GM12878 (cell line): ENCODE results near the gene ARRDC1. TPM values are rescaled to one million over a fixed set of nuclear protein-coding genes. Genes with fewer than 3 reads are reported as not detected.

ENCODE experiments used
- ATAC-seq: fragments of 200-7000 bp; cut with Tn5 transposase; 3 replicates; pipeline ENCODE4 v1.9.1; 2020; ENCODE audit warnings: mild to moderate bottlenecking, moderate library complexity
- BruUV-seq: library from RNA; stranded (reverse); fragments of 400-500 nt; replicated peaks from 2 replicates; lab custom pipeline; 2021; lab: Mats Ljungman, UMichigan
- CTCF ChIA-PET: fragments of 300-600 bp; sonication (Branson Sonifier 250); formaldehyde crosslinking; extraction: SDS; loops from one replicate; lab custom pipeline; 2021; ENCODE audit warnings: inconsistent platforms; lab: Yijun Ruan, JAX
- POLR2A ChIA-PET: fragments of 350-600 bp; formaldehyde crosslinking; extraction: SDS; loops from one replicate; lab custom pipeline; 2021; ENCODE audit warnings: inconsistent platforms; lab: Charles Lee
- RAD21 ChIA-PET: fragments of 300-600 bp; sonication (Branson Sonifier 250); formaldehyde crosslinking; loops from one replicate; lab custom pipeline; 2023; ENCODE audit warnings: antibody characterized with exemption; ENCODE audit not compliant: unreplicated experiment; lab: Charles Lee
- SMC1A ChIA-PET: fragments of 300-600 bp; sonication (Branson Sonifier 250); formaldehyde crosslinking; loops from one replicate; lab custom pipeline; 2023; ENCODE audit not compliant: unreplicated experiment, uncharacterized antibody; lab: Charles Lee
- DNase-seq: peaks from one replicate; pipeline ENCODE4 v3.0.0-alpha.2; 2011; ENCODE audit warnings: low read depth, low spot score
- FAIRE-seq: peaks from 3 replicates; lab custom pipeline; 2011; peaks lifted over from hg19 to GRCh38; lab: Jason Lieb, UNC
- H2AFZ ChIP-seq: 2 replicates; pipeline ENCODE4 v1.6.0; 2011; ENCODE audit warnings: low read depth, low read length, control low read depth; ENCODE audit not compliant: control insufficient read depth
- H3K27ac ChIP-seq: 2 replicates; pipeline ENCODE4 v1.5.1; 2011; ENCODE audit warnings: control low read depth; ENCODE audit not compliant: control insufficient read depth, insufficient read depth
- H3K27me3 ChIP-seq, 2 experiments: replicated peaks in 1 of 2; 2 replicates each; pipeline versions ENCODE4 v1.6.0 to v1.6.1; 2011; ENCODE audit warnings: low read length in 1 of 2; ENCODE audit not compliant: control insufficient read depth in 2 of 2, insufficient read depth in 2 of 2
- H3K36me3 ChIP-seq, 2 experiments: 2 replicates each; pipeline ENCODE4 v1.5.1; 2011; ENCODE audit warnings: low read length in 1 of 2; ENCODE audit not compliant: control insufficient read depth in 2 of 2, insufficient read depth in 2 of 2
- H3K4me1 ChIP-seq: 2 replicates; pipeline ENCODE4 v1.6.1; 2011; ENCODE audit warnings: mild to moderate bottlenecking, low read length, moderate library complexity, mixed read lengths; ENCODE audit not compliant: control insufficient read depth, insufficient read depth
- H3K4me2 ChIP-seq: 2 replicates; pipeline ENCODE4 v1.6.0; 2011; ENCODE audit warnings: control low read depth; ENCODE audit not compliant: control insufficient read depth, insufficient read depth
- H3K4me3 ChIP-seq: fragments of 200-600 bp; sonication (generic); 2 replicates; pipeline ENCODE4 v1.5.1; 2016
- H3K79me2 ChIP-seq: 2 replicates; pipeline ENCODE4 v1.6.0; 2011; ENCODE audit warnings: low read length; ENCODE audit not compliant: control insufficient read depth, insufficient read depth
- H3K9ac ChIP-seq: 2 replicates; pipeline ENCODE4 v1.8.0; 2011; ENCODE audit warnings: low read length, control low read depth, mixed read lengths; ENCODE audit not compliant: control insufficient read depth, insufficient read depth
- H3K9me3 ChIP-seq: replicated peaks from 3 replicates; pipeline ENCODE4 v1.5.1; 2011; ENCODE audit warnings: mild to moderate bottlenecking, low read length; ENCODE audit not compliant: control insufficient read depth, insufficient read depth
- H4K20me1 ChIP-seq: 2 replicates; pipeline ENCODE4 v1.6.0; 2011; ENCODE audit not compliant: control insufficient read depth, insufficient read depth
- LARP7 ChIP-seq: fragments of 450-650 bp; IDR thresholded peaks from 2 replicates; pipeline ENCODE4 v1.6.1; 2017; ENCODE audit warnings: mild to moderate bottlenecking
- STAT1 ChIP-seq: fragments of 450-650 bp; conservative IDR thresholded peaks from 2 replicates; pipeline ENCODE4 v1.6.1; 2014; ENCODE audit warnings: antibody characterized with exemption, mild to moderate bottlenecking
- SUPT20H ChIP-seq: IDR thresholded peaks from 2 replicates; pipeline ENCODE4 v1.6.1; 2011; ENCODE audit warnings: low read depth, mild to moderate bottlenecking, low read length, moderate library complexity, borderline replicate concordance; ENCODE audit not compliant: control insufficient read depth
- ZNF622 ChIP-seq: fragments of 450-650 bp; IDR thresholded peaks from 2 replicates; pipeline ENCODE4 v1.6.1; 2017; ENCODE audit warnings: mild to moderate bottlenecking, inconsistent platforms
- ZNF687 ChIP-seq: fragments of 450-650 bp; IDR thresholded peaks from 2 replicates; pipeline ENCODE4 v1.6.1; 2017; ENCODE audit warnings: mild to moderate bottlenecking, moderate library complexity
- WGBS: methylation state at CpG from one replicate; pipeline ENCODE4 v1.1.6; 2016; ENCODE audit warnings: low lambda C conversion rate; ENCODE audit not compliant: insufficient replicate concordance, insufficient coverage; ENCODE audit errors: missing lambda C conversion rate; 5-methylcytosine and 5-hydroxymethylcytosine counted together
- in situ Hi-C: fragments of 300-500 bp; cut with MboI; formaldehyde crosslinking; loops from 9 replicates; pipeline ENCODE4 v1.14.3; 2018; ENCODE audit warnings: mixed read lengths
- intact Hi-C: fragments of 100-400 bp; cut with micrococcal nuclease; formaldehyde crosslinking; loops from one replicate; pipeline ENCODE4 v1.14.2; 2022; ENCODE audit not compliant: unreplicated experiment
- polyA plus RNA-seq, 11 experiments: library from polyadenylated mRNA; depleted of rRNA in 4 of 11; unstranded in 6 of 11; stranded (reverse) in 5 of 11; fragments of >200 nt; fragmentation: Nextera tagmentation in 4 of 11; fragmentation: Illumina TruSeq in 1 of 11; extraction: Ambion mirVana in 4 of 11; extraction: Trizol in 1 of 11; gene quantifications; 1 replicate in 1 of 11; 2 replicates in 10 of 11; pipeline versions ENCODE4 v1.2.1 to v1.2.3, GENCODE V29; 2011 to 2016; ENCODE audit warnings: inconsistent platforms in 2 of 11, missing spikeins in 2 of 11, low read depth in 1 of 11
- total RNA-seq, 4 experiments: library from RNA; depleted of rRNA in 3 of 4; stranded (reverse); fragments of >200 nt in 3 of 4; fragmentation: Illumina TruSeq in 1 of 4; extraction: Trizol in 1 of 4; gene quantifications; 2 replicates each; pipeline versions ENCODE4 v1.2.1 to v1.2.3, GENCODE V29; 2013 to 2021

Gene ARRDC1
- total and polyA plus RNA-seq, 10 of the 15 experiments (the other 5 are each of a cell fraction or from before 2014, with no cell fraction given) = 0.23 to 34.4 (median 20.9) TPM

- peak; percentile 46; the same call in 1 of the 2 replicates for TF ChIP-seq ZNF687
Measured at GRCh38 chr9:137605121-137606004, at the start of gene ARRDC1 (continued).

DNA sequence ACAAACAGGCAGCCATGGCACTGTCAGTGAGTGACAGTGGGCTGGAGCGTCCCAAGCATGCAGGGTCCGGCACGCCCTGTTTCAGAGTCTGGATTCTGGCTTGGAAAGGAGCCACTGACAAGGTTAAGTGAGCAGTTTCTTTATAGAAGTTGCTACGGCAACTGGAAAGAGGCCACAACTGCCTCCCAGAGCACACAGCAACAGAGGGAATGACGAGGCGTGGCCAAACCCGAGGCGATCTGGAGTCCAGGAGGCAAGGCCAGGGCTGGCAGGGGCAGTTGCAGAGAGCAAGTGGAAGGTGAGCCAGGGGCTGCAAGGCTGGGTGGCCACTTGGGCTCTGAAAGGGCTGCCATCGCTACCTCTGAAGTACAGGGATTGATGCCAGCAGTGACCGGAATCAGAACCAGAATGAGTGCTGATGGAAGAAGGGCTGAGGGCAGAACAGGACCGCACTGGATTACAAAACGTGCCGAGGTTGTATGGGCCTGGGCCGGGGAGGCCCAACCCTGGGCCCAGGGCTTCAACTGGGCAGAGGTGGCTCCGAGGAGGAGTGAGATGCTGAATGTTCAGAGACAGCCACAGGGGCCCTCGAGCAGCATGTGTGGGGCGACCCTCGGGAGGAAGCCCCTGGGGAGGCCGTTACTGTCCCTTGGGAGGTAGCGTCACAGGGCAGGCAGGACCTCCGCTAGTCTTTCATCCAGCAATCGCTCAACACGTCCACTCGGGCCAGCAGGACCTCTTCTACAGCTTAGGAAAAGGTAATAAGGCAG lies 49.2 kb upstream of the ARRDC1 start:
- H3K4me3 ChIP-seq = no peak overlapping the region
- ChIA-PET POLR2A (no interaction called here), SMC1A (no interaction called here), CTCF (no interaction called here), RAD21 (no interaction called here)
- H2AFZ ChIP-seq = no peak overlapping the region
- H3K4me1 ChIP-seq = peaks cover 6% of the 10 kb centered on the region
- peaks cover 11% of the 10 kb centered on the region for H3K79me2 ChIP-seq
- H3K27me3 ChIP-seq = no peaks in the 10 kb centered on the region
- no peak overlapping the region for H3K4me2 ChIP-seq
- ATAC-seq (no peak), FAIRE-seq (no peak), DNase-seq (no peak)
- H3K27ac ChIP-seq = no peak overlapping the region
- TF ChIP-seq SUPT20H = no peak
- no peak for TF ChIP-seq LARP7
- no peak for TF ChIP-seq ZNF622
- no peak for TF ChIP-seq STAT1
- H3K9ac ChIP-seq = no peak overlapping the region
- no peaks in the 10 kb centered on the region for H4K20me1 ChIP-seq
- in situ Hi-C loops (no loop called here), intact Hi-C loops (no loop called here)
- H3K9me3 ChIP-seq = no peaks in the 10 kb centered on the region
- WGBS = 85% methylated on average over 23 of the region's 24 CpGs
- no TSS peak for BruUV-seq
- peaks cover 9 to 20% of the 10 kb centered on the region in 2 experiments for H3K36me3 ChIP-seq
